Measurements from ENCODE around the gene GPR146.

GRCh38 chr7:1081336-1081735 is 37.0 kb downstream of the GPR146 start:
- TF ChIP-seq, protein P1, sequence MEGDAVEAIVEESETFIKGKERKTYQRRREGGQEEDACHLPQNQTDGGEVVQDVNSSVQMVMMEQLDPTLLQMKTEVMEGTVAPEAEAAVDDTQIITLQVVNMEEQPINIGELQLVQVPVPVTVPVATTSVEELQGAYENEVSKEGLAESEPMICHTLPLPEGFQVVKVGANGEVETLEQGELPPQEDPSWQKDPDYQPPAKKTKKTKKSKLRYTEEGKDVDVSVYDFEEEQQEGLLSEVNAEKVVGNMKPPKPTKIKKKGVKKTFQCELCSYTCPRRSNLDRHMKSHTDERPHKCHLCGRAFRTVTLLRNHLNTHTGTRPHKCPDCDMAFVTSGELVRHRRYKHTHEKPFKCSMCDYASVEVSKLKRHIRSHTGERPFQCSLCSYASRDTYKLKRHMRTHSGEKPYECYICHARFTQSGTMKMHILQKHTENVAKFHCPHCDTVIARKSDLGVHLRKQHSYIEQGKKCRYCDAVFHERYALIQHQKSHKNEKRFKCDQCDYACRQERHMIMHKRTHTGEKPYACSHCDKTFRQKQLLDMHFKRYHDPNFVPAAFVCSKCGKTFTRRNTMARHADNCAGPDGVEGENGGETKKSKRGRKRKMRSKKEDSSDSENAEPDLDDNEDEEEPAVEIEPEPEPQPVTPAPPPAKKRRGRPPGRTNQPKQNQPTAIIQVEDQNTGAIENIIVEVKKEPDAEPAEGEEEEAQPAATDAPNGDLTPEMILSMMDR (IDR thresholded peaks at IDR 0.05): no peak
- no peak for TF ChIP-seq POLR2A (IDR thresholded peaks at IDR 0.05)
